ENCODE measurements around the gene ERBB4. TPM values are rescaled to one million over a fixed set of nuclear protein-coding genes. Genes with fewer than 3 reads are reported as not detected.

The ERBB4 gene
- total RNA-seq, 1 donor from 2014 or later: 0.43 TPM

GRCh38 chr2:212078103-212078502, 460.5 kb downstream of the ERBB4 start:
- no peak for DNase-seq (ENCODE audit: low spot score)

DNA sequence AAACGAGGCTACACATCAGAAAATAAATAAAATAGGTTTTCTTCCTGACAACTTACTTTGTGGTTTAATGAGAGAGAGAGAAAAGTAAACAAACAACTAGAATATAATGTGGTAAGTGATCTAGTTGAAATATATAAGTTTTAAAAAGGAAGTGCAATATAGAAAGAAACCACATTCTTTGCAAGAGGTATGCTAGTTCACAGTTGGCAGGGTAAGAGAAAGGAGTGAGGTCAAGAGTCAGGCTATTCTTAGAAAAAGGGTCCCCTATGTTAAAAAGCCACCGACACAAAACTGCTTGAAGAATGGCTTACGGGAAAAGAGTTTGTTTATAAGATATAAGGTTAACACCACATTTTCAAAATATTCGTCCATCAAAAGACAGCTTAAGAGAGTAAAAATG, 462.1 kb downstream of the ERBB4 start:
- DNase-seq (ENCODE audit: low spot score): no peak

DNA sequence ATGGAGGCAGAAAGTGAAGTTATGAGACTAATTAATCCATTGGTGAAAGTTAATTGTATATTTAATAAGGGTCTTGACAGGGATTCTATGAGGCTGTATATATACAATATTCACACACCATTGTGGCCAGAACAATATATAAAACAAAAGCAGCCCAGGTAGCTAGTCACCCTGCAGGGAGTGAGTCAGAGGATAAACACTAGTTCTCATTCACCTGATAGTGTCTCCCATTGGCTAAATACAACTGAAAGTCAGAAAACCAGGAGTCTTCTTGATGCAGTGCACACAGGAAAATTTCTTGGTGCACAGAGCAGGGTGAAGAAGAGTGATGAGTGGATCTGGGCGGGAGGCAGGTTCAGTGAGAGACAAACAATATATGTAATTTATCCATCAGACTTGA, 465.2 kb downstream of the ERBB4 start:
- no peak for DNase-seq (ENCODE audit: low spot score)

DNA sequence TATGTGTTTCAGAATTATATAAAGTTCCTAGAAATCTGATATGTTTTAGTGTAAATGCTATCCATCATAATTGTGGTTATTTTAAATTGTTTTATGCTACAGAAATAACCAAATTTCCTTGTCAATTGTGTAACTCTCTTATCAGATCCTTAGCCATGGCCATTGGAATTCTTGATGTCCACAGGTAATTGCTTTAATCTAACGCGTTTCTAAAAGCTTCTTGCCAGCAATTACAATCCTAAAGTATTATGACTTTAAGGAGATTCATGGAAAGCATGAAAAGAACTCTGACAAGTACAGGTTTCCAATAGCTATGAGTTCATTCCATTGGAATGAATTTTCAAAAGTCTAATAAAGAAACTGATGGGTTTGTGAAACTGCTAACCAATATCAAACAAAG, 472.1 kb downstream of the ERBB4 start:
- DNase-seq (ENCODE audit: low spot score): no peak

GRCh38 chr2:212064318-212064717, 474.3 kb downstream of the ERBB4 start:
- DNase-seq (ENCODE audit: low spot score): no peak

GRCh38 chr2:212052412-212053159, 486.0 kb downstream of the ERBB4 start:
- no peak for DNase-seq (ENCODE audit: low spot score)

- no peak for DNase-seq (ENCODE audit: low spot score)
Observed at GRCh38 chr2:212050871-212051270, 487.7 kb downstream of the ERBB4 start.

DNA sequence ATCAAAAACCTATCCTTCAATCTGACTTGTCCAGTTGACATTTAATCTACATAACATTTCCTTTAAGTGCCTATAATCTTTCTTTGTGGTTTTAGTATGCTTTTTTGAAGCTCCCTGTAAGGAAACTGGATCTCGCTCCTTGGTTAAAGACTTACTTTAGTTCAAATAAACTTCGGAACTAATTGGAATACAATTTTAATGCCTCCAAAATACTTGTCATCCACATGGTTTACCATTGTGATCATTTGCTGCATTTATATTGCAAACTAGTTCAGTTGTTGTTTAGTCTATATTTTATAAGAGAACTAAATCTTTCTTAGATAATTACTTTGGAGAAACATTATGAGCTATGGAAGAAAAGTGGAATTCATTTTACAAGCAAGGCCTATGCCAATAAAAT, 496.0 kb downstream of the ERBB4 start:
- DNase-seq (ENCODE audit: low spot score): no peak

- DNase-seq (ENCODE audit: low spot score): no peak
Observed at GRCh38 chr2:212037062-212037461, 501.5 kb downstream of the ERBB4 start.

DNA sequence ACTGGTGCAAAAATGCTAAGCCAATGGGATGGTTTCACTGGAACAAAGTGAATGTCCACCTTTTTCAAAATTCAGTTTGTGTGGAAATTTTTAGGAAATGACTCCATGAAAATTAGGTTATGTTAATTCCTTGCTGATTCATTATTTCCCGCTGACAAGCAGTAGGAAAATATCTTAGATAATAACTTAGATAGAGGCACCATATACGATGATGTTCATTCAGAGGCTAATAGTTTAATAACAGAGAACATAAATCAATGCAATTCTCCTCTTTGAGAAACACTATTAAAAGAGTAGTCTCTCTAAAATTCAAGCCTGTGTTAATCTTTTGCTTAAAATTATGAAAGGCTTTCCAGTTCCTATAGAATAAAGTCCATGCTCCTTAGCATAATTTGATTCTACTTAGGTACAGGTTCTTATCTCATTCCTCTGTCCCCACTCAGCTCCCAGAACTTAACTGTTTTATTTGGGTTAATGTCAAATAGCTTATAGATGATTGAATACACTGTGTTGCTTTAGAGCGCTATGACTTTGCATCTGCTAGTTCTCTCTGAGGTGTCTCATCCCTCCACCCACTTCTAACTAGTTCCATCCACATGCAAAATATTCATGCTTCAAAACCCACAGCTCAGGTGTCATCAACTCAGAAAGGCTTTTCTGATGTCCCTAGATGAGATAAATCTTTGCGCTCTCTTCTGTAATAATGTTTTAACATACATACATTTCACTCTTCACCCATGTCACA, 503.6 kb downstream of the ERBB4 start:
- DNase-seq (ENCODE audit: low spot score): no peak

- no peak for DNase-seq (ENCODE audit: low spot score)
Observed at GRCh38 chr2:212033888-212034287, 504.7 kb downstream of the ERBB4 start.

GRCh38 chr2:212032536-212033219, 505.9 kb downstream of the ERBB4 start:
- no peak for DNase-seq (ENCODE audit: low spot score)

GRCh38 chr2:212032032-212032431, 506.6 kb downstream of the ERBB4 start:
- no peak for DNase-seq (ENCODE audit: low spot score)

DNA sequence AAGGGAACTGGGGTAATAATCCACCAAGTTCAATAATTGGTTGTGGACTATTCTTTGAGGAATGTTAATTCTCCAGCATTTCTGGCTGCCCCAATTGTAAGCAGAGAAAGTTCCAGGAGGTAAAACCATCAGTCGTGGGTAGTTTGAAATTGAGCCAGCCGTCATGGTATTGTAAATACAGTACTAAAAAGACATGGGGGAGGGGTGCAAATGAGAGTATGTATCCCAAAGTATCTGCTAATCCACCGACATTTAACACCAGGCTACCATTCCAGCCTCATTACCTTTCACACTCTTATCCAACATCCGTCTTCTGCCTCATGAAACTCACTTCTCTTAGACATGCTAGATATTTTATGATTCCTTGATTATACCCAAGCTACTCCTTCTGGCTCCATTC, 507.9 kb downstream of the ERBB4 start:
- no peak for DNase-seq (ENCODE audit: low spot score)

- DNase-seq (ENCODE audit: low spot score): no peak
Observed at GRCh38 chr2:212028798-212029394, 509.7 kb downstream of the ERBB4 start.

DNA sequence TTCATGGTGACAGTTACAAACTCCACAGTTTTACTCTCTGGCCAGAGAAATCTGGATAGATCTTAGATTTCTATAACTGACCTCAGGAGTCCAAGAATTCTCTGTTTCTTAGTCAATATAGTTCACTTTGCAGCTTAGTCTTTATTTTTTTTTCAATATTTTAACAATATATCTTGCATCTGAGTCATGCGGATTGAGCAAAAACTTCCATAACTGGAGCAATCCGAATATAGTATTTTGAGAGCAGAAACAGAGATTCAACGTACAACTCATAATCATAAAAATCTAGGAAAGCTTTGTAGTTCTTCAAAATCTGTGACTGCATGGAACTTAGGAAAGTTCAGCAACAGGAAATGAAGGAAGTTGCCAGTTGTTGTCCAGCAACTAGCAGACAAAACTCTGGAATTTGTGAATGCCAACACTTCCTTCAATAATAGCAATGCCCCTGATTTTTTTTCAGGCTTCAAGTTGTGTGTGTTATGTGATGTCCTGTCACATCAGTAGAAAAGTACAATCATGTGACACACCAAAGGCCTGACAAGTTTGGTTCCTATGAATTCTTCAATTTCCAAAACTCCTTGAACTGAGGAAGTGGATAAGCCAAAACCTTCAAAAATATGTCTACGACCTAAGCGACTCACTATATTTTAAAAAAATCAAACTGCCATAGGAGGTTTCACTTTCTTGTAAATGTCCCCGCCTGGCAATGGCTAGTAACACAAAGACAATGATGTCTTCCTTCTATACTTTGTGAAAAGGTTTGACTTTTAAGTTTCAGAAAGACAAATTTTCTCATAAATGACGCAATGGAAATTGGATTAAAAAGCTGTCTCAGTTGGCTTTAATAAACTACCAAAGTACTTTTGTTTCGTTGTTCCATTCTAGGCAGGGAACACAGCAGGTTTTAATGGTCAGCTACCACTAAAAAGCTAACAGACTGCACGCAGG, 510.6 kb downstream of the ERBB4 start:
- DNase-seq (ENCODE audit: low spot score): no peak

GRCh38 chr2:212024040-212024439, 514.6 kb downstream of the ERBB4 start:
- no peak for DNase-seq (ENCODE audit: low spot score)

DNA sequence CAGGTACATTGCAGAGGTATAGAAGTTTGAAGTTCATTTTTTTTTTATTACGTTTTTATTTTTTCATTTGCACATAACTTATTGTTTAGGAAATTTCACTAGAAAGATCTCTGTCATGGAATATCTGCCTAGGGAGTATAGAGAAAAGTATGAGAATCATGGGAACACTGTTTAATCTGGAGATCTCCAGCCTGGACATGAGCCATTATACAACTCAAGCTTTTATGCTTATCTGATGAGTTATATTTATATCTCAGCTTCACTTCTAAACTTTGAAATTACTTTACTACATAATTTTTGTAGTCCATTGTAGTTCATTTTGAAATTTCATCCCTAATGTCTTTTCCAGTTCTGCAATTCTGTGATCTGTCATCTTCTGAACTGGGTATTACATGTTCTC, 515.6 kb downstream of the ERBB4 start:
- DNase-seq (ENCODE audit: low spot score): no peak

DNA sequence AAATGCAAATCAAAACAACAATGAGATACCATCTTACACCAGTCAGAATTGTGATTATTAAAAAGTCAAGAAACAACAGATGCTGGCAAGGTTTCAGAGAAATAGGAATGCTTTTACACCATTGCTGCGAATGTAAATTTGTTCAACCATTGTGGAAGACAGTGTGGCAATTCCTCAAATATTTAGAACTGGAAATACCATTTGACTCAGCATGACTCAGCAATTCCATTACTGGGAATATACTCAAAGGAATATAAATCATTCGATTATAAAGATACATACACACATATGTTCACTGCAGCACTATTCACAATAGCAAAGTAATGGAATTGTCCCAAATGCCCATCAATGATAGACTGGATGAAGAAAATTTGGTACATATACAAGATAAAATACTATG, 516.7 kb downstream of the ERBB4 start:
- no peak for DNase-seq (ENCODE audit: low spot score)

DNA sequence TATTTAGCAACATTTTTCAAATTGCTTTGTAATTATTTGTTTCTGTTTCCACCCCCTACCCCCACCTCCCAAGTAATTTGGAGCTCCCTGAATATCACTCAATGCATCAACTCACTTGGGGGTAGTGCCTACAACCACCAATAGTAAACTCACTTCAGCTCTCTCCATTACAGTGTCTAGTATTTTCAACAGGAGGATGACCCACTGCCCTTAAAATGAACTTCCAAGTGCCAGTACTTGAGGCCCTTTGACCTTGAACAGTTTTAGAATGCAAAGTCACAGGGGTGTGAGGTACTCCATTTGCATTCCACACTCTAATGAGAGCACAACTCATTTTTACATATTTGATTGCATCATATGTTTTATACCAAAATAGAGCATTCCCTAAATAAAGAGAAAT, 523.0 kb downstream of the ERBB4 start:
- no peak for DNase-seq (ENCODE audit: low spot score)

GRCh38 chr2:212013626-212014025, 525.0 kb downstream of the ERBB4 start:
- no peak for DNase-seq (ENCODE audit: low spot score)
